Superior temporal gyrus (tissue), 1 donor: Measurements from ENCODE around the gene TRAPPC10.
A peak's percentile ranks its signal among the peaks of the same experiment; 100 is the strongest.

Source experiments
- DNase-seq: peaks from one replicate; pipeline ENCODE4 v3.0.0-alpha.2; 2016; ENCODE audit errors: extremely low spot score

TRAPPC10 gene, protein sequence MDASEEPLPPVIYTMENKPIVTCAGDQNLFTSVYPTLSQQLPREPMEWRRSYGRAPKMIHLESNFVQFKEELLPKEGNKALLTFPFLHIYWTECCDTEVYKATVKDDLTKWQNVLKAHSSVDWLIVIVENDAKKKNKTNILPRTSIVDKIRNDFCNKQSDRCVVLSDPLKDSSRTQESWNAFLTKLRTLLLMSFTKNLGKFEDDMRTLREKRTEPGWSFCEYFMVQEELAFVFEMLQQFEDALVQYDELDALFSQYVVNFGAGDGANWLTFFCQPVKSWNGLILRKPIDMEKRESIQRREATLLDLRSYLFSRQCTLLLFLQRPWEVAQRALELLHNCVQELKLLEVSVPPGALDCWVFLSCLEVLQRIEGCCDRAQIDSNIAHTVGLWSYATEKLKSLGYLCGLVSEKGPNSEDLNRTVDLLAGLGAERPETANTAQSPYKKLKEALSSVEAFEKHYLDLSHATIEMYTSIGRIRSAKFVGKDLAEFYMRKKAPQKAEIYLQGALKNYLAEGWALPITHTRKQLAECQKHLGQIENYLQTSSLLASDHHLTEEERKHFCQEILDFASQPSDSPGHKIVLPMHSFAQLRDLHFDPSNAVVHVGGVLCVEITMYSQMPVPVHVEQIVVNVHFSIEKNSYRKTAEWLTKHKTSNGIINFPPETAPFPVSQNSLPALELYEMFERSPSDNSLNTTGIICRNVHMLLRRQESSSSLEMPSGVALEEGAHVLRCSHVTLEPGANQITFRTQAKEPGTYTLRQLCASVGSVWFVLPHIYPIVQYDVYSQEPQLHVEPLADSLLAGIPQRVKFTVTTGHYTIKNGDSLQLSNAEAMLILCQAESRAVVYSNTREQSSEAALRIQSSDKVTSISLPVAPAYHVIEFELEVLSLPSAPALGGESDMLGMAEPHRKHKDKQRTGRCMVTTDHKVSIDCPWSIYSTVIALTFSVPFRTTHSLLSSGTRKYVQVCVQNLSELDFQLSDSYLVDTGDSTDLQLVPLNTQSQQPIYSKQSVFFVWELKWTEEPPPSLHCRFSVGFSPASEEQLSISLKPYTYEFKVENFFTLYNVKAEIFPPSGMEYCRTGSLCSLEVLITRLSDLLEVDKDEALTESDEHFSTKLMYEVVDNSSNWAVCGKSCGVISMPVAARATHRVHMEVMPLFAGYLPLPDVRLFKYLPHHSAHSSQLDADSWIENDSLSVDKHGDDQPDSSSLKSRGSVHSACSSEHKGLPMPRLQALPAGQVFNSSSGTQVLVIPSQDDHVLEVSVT

DNA sequence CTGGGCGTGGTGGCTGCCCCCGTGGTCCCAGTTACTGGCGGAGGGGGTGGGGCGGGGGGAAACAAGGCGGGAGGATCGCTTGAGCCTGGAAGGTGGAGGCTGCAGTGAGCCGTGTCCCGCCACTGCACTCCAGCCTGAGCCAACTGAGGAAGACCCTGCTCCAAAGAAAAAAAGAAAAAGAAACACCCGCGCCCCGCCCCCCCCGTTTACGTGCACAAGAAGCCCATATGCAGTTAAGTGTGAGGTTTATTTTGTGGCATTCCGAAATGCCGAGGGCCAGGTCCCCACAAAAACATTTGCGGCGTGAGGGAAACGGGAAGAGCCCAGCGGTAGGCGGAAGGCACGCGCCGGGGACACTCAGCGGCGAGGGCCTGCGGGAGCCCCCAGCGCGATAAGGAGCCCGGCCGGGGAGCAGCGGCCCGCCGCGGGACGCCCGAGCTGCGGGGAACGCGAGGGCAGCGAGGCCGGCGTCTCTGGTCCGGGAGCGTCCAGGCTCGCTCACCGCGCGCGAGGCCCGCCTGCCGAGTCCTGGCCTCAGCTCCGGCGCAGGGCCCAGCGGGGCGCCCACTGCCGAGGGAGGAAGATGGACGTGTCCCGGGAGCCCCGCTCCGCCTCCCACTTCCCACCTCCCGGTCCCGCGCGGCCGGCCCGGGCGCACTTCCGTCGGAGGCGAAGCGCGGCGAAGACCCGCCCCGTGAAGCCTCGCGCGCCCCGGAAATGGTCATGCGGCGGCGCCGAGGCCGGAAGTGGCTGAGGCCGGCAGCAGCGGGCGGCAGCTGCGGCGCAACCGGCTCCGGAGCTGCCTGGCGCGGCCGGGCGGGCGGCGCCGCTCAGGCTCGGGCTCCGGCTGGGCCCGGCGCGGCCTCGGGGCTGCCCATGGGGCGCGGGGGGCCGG, at the start of gene TRAPPC10:
TSS of gene TRAPPC10 (plus strand) at position 731 of the 895 bp plus-strand sequence. CDS start 185 bp downstream, outside the sequence.
- DNase-seq = peak; percentile 83

DNA sequence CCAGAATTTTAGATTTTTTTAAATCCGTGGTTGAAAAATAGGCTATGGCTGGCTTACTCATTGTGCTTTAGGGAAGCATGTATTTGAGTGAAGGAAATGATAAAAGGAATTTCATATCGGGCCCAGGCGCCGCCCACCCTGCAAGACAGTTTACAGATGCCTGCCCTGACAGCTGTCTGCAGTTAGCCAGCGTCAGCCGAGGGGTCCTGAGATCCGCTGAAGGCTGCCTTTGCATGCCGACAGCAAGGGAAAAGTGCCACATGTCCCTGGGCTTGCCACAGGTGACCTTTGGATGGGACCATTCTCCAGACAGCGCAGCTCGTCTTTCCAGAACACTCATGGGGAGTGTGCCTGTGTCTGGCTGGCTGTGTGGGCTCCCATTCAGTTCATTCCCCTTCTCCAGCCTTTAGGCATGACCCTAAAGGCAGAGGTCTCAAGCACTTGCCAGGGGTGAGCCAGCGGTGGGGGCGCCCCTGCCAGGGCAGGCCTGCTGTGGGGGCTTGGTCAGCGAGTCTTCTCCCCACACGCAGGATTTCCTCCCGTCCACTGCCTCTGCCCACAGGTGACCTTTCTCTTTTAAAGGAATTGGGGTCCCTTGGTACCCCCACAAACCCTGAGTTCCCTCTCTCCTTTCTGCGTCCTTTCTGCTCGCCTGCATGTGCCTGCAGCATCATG, 46.1 kb upstream of the TRAPPC10 start:
- DNase-seq = no peak

DNA sequence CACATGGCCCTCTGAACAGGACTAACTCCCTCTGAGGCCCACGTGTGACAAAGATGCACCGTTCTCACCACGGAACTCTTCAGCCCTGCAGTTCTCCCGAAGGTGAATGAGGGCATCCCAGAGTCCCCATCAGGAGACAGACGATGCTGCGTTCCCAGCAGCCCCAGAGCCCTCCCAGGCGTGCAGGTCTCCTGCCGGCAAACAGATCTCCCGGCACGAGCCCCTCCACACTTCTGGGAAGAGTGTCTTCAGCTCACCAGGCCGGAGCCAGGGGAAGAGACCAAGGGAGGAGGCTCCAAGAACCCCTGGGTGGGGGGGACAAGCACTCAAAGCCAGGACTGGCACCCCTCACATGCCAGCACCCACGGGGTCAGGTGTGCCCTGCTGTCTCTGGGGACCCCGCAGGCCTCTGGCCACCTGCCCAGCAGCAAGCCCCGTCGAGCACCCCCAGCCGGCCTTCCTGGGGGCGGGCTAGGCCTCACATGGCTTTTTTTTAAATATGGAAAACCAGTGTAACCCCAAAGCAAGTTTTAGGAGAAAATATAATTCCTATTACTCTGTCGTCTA, 45.1 kb upstream of the TRAPPC10 start:
- no peak for DNase-seq

DNA sequence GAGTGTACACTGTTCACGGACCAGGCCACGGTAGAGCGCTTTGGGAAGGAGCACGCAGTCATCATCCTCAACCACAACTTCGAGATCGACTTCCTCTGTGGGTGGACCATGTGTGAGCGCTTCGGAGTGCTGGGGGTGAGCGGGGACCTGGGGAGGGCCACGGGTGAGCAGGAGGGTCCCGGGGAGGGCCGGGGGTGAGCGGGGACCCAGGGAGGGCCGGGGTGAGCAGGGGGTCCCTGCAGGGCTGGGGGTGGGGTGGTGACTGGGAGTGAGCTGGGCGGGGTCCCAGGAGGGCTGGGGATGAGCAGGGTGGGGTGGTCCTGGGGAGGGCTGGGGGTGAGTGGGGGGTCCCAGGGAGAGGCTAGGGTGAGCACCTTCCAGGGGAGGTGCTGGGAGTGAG, 44.1 kb upstream of the TRAPPC10 start:
- DNase-seq = no peak

DNA sequence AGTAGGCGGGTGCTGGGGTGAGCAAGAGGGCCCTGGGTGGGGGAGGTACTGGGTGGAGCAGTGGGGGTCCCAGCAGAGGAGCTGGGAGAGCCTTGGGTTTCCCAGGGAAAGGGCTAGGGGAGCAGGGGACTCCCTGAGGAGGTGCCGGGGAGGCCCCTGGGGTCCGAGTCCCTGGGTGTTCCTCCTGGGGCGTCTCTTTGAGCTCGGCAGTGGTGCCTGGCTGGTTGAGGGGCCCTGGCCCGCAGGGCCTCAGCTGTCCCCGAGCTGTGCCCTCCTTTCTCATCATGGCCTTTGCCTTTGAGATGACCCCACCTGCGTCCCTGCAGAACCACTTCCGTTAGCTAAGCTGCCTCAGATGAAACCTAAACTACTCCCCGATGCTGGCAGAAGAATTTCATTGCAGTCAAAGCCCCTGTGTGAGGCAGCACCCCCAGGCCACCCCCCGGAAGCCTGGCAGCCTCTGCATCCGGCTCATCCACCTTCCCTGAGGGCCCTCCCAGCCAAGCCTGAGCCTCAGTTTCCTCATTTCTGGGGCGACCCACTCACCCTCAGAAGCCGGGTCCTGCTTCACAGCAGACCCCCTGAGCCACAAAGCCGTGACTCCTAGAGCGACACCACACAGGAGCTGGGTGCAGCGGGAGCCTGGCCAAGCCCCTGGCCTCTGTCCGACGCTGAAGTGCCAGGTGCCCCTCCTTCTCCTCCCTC, 43.5 kb upstream of the TRAPPC10 start:
- no peak for DNase-seq

DNA sequence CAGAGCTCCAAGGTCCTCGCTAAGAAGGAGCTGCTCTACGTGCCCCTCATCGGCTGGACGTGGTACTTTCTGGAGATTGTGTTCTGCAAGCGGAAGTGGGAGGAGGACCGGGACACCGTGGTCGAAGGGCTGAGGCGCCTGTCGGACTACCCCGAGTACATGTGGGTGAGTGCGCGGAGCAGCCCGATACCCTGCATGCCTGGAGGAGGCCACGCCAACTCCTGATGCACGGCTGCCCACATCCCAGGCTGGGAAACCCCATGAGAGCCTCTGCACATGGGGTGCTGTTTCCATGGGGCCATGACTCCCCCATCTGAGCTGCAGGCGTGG, 43.0 kb upstream of the TRAPPC10 start:
- DNase-seq = no peak

DNA sequence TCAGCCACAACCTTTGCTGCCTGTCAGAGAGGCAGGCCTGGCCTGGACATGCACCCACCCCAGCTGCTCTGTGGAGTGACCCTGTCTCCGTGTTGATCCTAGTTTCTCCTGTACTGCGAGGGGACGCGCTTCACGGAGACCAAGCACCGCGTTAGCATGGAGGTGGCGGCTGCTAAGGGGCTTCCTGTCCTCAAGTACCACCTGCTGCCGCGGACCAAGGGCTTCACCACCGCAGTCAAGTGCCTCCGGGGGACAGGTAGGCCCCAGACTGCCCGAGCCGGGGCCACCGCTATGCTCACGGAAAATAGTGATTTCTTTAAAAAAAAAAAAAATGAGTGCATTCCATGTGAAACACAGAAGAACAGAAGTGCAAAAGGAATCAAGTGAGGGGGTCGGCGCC, 41.6 kb upstream of the TRAPPC10 start:
- DNase-seq = no peak

DNA sequence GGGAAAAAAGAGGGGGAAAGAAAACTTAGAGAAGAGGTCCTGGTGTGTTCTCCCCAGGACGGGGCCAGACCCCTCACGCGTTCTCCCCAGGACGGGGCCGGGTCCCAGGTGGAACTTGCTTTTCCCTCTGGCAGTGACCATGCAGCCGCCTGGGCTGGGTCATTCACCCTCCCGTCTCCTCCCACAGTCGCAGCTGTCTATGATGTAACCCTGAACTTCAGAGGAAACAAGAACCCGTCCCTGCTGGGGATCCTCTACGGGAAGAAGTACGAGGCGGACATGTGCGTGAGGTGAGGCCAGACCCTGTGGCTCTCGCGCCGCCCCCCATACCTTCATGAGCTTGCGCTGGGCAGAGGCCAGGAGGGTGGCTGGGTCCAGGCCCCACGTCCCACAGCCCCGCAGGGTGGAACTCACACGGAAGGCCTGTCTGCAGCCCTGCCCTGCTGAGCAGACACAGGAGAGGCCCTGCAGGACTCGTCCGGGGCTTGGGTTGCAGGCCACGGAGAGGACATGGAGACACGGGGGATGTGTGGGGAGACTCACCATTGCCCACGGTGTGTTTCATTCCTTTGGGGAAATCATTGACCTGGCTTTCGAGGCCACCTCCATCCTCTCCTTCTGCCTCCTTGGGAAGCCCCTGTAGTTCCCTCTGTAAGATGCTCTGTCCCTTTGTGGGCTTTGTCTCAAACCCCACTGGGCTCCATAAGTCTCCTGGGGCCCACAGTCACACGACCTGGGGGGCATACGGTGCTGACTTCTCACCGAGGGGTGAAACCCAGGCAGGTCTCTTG, 40.7 kb upstream of the TRAPPC10 start:
- peak; percentile 32 for DNase-seq

DNA sequence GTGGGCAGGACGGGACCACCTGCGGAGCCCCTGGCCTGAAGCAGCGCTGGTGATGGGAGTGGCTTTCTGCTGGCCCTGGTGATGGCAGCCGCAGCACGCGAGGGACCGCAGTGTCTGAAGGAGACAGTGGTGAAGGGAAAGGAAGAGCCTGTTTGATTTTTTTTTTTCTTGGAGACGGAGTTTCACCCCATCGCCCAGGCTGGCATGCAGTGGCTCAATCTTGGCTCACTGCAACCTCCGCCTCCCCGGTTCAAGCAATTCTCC, 40.2 kb upstream of the TRAPPC10 start:
- DNase-seq = no peak

DNA sequence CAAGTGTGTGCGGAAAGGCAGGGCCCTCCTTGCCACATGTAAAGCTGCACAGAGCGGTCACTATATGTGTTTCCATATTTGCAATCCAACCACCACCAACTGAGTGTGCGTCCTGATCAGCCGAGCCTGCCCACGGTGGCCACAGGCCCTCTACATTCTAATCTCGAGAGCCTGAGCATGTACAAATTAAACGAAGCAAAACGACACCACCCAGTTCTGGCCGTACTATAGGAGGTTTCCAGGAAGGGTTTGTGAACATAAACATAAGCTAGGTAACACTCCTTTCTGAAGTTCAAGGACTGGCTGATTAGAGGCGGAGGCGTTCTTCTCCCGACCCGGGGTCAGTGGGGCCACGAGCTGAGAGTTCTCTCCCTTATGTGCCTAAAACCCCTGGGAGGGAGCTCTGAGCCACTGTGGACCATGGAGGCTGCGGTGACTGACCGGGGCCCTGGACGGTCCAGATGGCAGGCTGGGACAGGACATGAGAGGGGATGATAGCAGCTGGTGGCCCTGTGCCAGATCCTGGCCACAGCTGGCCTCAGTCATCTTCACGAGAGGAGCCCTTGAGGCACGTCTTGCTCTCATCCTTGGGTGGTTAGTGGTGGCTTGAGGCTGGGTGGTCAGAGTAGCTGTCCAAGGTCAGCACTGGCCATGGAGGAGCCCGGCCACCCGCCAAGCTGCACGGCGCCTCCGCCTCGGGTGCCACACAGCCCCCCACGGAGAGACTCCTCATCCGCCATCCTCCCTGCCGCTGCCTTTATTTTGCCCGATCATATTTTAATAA, 39.1 kb upstream of the TRAPPC10 start:
- DNase-seq = no peak

DNA sequence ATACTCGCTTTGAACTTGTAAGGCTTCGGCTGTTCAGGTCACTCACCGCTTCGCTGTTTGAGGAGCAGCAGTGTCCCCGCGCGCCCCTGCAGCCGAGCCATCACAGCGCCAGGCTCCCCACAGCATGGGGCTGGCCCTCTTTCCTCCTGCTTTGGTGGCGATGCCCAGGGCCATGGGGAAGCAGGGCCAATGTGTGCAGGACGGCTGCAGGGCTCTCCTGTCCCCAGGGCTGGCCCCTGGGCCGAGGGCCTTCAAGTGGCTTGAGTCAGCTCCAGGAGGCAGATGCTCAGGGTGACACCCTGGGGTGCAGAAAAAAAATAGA, 38.5 kb upstream of the TRAPPC10 start:
- DNase-seq = no peak

DNA sequence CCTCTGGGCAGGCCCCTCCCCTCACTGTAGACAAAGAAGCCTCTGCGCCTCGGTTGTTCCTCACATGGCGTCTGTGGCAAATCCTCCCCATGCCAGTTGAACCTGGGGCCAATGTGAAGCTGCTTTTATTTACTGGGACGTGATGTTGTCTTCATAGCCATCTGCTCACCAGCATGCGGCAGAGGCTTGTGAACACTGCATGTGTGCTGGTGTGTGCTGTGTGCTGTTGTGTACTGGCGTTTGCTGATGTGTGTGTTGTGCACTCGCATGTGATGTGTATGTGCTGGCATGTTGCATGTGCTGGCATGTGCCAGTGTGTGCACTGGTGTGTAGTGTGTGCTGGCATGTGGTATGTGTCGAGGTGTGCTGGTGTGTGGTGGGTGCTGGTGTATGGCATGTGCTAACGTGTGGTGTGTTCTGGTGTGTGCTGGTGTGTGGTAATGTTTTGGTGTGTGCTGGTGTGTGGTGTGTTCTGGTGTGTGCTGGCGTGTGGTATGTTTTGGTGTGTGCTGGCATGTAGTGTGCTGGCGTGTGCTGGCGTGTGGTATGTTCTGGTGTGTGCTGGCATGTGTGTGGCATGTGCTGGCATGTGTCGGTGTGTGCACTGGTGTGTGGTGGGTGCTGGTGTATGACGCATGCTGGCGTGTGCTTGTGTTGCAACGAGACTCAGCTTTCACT, 37.2 kb upstream of the TRAPPC10 start:
- no peak for DNase-seq

DNA sequence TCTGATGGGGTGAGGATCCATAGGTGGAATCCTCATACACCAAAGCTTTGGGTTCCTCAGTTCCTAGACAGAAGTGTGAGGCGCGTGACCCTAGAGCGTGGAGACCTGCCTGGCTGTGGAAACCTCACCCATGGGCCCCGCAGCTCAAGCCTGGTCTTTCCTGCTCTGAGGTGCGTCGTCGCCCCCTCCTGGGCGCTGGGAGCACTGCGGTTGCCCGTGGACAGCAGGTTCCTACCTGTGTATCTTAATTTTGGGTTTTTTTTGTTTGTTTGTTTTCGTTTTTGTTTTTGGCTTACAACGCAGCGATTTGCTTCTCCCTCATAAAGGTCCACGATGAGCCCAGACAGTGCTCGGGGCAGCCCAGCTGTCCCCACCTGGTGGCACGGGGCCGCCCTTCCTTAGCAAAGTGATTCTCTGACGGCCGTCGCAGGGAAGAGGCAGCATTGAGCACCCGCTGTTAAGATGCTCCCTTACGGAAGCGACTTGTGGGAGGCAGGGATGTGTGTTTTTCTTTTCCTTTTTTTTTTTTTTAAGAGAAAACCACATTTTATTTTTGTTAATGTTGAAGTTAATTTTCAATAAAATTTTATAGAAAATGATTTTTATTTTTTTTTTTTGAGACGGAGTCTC, 36.5 kb upstream of the TRAPPC10 start:
- DNase-seq = peak; percentile 86

DNA sequence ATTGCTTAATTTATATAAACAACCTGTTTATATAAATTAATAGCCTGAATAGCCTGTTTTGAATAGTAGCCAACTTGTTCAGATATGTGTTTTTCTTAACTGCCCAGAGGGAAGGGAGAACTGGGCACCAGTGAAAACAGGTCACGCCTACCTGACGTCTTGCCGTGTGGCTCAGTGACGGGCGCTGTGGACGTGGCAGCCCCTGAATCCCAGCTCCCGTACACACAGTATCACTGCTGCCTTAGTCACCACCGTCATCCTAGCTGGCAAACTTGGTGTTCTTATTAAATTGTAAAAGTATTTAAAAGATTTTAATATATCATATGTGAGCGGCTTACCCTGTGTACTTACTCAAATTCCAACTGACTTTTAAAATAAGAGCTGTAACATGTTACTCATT, 35.4 kb upstream of the TRAPPC10 start:
- DNase-seq = no peak

DNA sequence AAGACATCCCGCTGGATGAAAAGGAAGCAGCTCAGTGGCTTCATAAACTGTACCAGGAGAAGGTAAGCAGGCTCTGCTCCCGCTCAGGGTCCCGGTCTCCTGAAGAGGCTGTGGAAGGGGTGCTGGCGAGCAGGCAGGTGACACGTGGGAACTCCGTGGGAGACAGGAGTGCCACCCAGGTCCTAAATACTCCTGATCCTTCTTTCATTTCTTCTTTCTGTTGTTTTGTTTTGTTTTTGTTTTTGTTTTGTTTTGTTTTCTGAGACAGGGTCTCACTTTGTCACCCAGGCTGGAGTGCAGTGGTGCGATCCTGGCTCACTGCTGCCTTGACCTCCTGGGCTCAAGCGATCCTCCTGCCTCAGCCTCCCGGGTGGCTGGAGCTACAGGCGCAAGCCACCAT, 34.0 kb upstream of the TRAPPC10 start:
- no peak for DNase-seq

DNA sequence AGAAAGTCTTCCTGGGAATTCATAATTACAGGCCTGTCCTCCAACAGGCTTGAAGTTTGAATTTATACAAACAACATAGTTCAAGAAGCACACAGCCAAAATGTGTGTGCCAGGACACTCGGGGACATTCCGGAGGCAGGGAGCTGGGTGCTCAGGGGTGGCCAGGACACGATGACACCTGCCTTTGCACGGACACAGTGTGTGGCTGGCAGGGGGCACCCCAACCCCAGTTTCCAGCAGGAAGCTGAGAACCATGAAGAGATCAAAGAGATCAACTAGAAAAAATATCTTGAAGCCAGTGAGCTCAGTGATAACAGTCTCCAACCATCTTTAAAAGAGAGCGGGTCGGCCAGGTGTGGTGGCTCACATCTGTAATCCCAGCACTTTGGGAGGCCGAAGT, 32.5 kb upstream of the TRAPPC10 start:
- DNase-seq = peak; percentile 60

DNA sequence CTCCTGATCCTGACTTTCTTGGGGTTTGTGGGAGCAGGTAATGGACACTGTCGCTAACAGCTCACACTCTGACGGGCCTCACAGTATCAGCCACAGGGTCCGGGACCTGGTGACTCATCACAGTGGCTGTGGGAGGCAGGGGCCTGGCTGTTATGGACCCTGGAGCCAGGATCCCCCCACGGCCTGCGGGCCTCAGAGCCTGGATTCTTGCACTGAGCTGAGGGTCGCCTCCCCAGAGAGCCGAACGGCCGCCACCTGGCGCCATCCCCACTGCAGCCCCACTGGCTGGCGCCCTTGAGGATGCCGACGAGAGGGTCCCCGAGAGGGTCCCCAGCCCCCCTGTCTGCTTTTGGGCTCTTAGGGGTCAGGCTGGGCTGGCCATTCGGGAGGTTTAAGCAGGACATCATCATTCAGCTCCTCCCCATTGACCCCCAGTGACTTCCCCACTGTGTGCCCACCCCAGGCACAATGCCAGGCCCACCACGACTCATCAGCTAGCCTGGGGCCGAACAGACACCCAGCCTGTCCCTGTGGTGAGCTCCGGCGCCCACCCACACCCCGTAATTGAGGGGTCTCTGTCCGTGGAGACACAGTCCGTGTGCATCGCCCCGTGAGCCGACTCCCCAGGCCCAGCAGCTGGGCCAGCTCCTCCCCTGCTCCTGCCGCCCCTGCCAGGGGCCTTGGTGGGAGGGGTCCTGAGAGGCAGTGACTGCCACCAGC, 30.8 kb upstream of the TRAPPC10 start:
- no peak for DNase-seq
